ENCODE results near the gene HTRA2.

Gene HTRA2

GRCh38 chr2:74529357-74530238, at the start of gene HTRA2, which contains the start of gene AUP1:
HTRA2 (plus strand) TSS chr2:74529933; CDS start chr2:74530007, 74 bp downstream.
AUP1 (minus strand) TSS chr2:74529706; CDS start chr2:74529629, 77 bp downstream.
- peak within 1 kb of the TSS; percentile 77 to 98 (median 94) for H3K27ac ChIP-seq
- peak within 1 kb of the TSS; percentile 91 to 96 (median 94) for H3K4me3 ChIP-seq

GRCh38 chr2:74481431-74481830, 48.3 kb upstream of the HTRA2 start:
- Histone ChIP-seq H3K4me3 (peak overlapping the region; percentile 72 to 96 (median 85)), H3K27ac (peak overlapping the region in 12 of 21 experiments; percentile 76 to 96 (median 88))

DNA sequence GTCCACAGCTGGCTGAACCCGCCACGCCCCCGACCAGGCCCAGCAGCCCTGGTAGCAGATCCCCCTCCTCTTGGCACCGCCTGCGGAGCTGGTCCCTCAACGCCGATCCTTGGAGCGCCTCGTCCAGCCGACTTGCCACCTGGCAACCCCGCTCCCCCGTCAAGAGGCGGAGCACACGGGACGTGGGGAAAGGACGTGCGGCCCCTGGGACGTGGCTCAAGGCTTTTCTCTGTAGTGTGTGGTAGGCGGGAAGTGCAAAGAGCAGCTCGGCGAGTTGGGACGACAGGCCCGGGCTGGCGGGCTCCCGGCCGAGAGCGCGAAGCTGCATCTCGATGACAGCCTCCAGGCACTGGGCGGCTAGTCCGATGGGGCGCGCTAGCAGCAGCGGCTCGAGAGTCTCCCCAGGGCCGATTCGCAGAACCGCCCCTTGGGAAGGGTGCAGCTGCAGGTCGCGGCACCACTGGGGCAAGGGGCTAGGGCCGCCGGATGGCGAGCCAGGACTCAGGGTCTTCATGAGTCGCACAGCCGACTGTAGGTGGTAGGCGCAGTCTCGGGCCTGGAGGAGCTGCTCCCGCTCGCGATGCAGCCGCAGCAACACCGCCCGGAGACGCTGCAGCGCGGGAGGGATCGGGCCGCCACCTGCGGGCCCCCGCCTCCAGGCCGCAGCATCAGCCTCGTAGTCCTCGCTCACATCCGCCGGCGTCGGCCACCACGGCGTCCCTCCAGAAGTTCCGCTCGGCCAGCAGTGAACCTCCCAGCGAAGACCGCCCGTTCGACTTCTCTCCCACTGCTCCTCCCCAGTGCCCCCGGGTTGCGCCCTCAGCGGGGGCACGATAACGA, 47.6 kb upstream of the HTRA2 start:
- Histone ChIP-seq H3K4me3 (peak overlapping the region; percentile 72 to 96 (median 85)), H3K27ac (peak overlapping the region; percentile 72 to 96 (median 87))

DNA sequence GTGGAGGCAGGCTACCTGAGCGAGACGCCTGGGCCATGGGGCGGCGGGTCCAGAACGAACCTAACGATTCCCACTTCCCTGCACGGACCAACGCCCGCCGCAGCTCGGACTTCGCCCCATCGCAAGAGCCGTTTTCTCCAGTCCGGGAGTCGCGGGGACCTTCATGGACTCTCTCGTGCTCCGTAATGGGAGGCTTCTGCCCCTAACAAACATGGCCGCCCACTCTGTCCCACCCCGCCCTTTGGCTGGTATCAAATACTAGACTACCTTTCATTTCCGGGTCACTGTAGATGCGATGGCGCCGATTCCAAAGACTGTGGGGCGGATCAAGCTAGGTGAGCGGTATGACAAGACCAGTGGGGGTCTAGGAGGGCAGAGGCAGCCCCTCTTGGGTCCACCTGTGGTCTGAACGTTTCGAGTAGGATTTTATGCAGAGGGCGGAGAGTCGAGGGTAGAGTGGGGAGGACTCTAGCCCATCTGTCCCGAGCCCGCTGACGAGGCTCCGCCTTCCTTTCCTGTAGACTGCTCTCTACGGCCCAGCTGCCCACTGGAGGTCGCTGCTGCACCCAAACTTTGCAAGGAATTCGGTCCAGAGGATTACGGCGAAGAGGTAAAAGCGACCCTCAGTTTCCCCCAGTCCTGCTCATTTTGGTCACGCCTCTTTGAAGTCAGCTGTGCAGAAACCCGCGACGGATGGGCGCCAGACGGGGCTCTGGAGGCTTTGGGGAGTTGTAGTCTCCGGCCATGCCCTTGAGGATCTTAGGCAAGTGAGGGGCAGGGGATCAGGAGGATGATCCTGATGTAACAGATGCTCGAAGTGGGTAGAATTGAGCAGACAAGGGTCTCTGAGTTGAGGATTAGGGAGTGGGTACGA, 46.7 kb upstream of the HTRA2 start, which contains the start of the genes CCDC142 and TTC31:
TSS of gene CCDC142 (minus strand) at position 198 of the 874 bp plus-strand sequence. CDS start at position 37, 161 bp downstream.
TSS of gene TTC31 (plus strand) at position 281 of the 874 bp plus-strand sequence. CDS start at position 296, 15 bp downstream.
- peak within 1 kb of the TSS; percentile 72 to 96 (median 87) for H3K27ac ChIP-seq
- peak within 1 kb of the TSS; percentile 72 to 96 (median 85) for H3K4me3 ChIP-seq

DNA sequence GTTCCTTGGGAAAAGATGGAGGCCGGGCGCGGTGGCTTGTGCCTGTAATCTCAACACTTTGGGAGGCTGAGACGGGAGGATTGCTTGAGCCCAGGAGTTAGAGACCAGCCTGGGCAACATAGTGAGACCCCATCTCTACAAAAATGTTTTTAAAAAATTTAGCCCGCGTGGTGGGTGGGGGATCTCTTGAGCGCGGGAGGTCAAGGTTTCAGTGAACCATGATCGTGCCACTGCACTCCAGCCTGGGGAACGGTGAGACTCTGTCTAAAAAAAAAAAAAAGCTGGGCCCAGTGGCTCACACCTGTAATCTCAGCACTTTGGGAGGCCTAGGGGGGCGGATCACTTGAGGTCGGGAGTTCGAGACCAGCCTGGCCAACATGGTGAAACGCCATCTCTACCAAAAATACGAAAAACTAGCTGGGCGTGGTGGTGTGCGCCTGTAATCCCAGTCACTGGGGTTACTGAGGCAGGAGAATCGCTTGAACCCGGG, 46.0 kb upstream of the HTRA2 start:
- Histone ChIP-seq H3K4me3 (peak overlapping the region; percentile 72 to 96 (median 85)), H3K27ac (peak overlapping the region in 13 of 21 experiments; percentile 12 to 96 (median 89))

- Histone ChIP-seq H3K27ac (no peak overlapping the region), H3K4me3 (no peak overlapping the region)
Measured at GRCh38 chr2:74486141-74486540, 43.6 kb upstream of the HTRA2 start.

DNA sequence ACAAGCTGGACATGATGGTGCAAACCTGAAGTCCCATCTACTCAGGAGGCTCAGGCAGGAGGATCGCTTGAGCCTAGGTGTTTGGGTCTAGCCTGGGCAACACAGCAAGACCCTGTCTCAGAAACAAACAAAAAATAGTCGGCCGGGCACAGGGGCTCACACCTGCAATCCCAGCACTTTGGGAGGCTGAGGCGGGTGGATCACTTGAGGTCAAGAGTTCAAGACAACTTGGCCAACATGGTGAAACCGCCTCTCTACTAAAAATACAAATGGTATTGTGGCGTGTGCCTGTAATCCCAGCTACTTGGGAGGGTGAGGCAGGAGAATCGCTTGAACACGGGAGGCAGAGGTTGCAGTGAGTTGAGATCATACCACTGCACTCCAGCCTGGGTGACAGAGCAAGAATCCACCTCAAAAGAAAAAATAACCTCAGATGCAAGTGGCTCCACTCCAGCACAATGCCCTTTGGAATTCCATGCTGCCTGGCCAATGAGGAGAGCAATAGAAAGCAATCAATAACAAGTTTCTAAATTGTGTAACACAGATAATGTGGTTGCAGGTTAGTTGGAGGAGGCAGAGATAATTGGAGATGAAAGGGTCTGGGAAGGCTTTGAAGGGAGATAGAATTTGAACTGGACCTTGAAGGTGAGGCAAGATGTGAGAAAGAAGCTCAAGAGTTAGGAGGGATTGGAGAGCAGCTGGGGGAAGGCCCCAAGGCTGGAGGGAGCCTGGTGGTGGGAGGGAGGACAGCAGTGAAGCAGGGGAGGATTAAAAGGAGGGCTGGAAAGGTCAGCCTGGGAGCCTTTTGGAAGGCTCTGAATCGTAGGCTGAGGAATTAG, 40.9 kb upstream of the HTRA2 start:
- no peak overlapping the region for H3K4me3 ChIP-seq
- H3K27ac ChIP-seq: no peak overlapping the region

DNA sequence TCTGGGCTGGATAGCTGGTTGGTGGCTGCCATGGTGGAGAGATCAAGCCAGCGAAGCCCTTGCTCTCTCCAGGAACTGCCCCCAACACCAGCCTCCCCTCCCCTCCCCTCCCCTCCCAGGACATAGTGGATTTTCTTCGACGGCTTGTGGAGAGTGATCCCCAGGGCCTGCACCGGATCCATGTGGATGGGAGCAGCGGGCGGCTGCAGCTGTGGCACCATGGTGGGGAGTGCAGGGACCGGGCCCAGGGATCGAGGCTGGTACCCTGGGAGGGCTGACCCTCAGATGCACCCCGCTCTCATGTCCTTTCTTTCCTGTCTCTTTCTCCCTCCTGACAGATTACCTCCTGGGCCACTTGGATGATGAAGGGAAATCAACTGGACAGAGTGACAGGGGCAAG, 39.8 kb upstream of the HTRA2 start:
- H3K4me3 ChIP-seq: no peak overlapping the region
- no peak overlapping the region for H3K27ac ChIP-seq

GRCh38 chr2:74491648-74492544, 37.8 kb upstream of the HTRA2 start:
- Histone ChIP-seq H3K4me3 (no peak overlapping the region), H3K27ac (no peak overlapping the region)

GRCh38 chr2:74493546-74493945, 36.2 kb upstream of the HTRA2 start:
- Histone ChIP-seq H3K4me3 (no peak overlapping the region), H3K27ac (no peak overlapping the region)

DNA sequence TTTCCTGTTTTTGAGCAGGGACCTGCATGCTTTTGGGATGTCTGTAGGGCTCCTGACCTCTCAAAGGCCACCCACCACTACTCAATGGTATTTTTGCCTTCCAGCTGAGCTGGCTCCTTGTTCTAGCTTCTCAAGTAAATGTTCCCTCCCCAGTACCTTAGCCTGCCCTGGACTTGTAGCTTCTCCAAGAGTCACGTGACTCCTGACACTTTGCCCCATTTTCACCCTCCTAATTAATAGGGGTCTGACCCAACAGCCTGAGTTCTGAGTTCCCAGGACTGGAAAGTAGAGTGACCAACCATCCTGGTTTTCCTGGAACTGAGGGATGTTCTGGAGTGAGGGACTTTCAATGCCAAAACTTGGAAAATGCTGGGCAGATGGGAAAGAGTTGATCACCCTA, 34.3 kb upstream of the HTRA2 start:
- H3K4me3 ChIP-seq: no peak overlapping the region
- no peak overlapping the region for H3K27ac ChIP-seq

DNA sequence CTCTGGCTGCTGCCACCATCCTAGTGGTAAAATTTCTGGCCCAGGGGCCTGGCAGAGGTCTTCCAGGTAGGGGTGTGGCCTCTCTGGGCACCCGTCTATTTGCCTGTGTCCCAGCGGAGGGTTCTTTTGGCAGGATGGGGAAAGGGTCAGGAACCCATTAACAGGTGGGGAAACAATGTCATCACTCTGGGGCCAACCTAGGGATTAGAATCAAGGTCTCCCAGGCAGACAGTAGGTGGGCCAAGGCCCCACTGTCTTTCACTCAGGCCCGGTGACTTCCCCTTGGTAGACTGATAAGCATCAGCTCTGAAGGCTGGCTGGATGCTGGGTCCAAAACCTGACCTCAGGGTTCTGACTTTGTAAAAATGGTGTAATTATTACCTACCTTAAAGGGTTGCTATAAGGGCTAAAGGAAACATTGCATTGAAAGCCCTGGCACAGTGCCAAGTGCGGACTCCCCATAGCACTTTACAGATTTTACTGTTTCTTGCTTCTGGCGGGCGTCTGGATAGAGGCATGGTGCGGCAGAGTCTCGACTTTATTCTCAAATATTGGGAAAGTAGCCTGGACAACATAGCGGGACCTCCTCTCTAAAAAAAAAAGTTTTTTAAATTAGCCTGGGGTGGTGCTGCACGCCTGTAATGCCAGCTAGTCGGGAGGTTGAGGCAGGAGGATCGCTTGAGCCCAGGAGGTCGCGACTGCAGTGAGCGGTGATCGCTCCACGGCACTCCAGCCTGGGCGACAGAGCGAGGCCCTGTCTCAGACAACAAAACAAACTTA, 32.5 kb upstream of the HTRA2 start:
- H3K27ac ChIP-seq: peak overlapping the region in 1 of 21 experiments; percentile 56
- peak overlapping the region in 4 of 7 experiments; percentile 26 to 43 (median 28) for H3K4me3 ChIP-seq

DNA sequence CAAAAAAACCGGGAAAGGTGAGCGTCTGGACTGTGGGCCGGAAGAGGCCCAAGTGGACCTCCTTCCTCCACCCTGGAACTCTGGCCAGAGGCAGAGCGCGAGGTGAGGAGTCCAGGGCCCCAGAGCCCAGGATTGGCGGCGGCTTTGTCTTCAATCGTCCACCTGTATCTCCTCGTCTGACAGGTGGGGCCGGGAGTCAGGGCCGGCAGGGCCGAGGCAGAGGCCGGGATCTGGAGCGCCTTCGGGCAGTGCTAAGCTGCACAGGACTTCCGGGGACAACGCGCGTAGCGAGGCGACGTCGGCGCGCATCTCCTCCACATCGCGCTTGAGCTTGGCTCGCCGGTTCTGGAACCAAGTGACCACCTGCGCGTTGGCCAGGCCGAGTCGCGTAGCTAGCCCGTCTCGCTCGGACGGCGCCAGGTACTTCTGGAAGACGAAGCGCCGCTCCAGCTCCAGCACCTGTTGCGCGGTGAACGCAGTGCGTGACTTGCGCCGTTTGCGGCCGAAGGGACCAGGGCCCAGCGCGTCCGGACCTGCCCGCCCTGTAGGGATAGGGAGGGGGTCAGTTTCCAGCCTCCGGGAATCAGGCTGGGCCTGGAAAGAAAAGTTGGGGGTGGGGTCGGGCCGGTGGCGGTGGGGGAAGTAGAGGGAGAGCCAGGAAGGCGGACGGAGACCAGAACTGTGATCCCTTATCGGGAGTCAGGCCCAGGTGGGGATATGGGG, 31.8 kb upstream of the HTRA2 start:
- Histone ChIP-seq H3K4me3 (peak overlapping the region; percentile 3 to 43 (median 26)), H3K27ac (peak overlapping the region in 2 of 21 experiments; percentile 56 to 65)

DNA sequence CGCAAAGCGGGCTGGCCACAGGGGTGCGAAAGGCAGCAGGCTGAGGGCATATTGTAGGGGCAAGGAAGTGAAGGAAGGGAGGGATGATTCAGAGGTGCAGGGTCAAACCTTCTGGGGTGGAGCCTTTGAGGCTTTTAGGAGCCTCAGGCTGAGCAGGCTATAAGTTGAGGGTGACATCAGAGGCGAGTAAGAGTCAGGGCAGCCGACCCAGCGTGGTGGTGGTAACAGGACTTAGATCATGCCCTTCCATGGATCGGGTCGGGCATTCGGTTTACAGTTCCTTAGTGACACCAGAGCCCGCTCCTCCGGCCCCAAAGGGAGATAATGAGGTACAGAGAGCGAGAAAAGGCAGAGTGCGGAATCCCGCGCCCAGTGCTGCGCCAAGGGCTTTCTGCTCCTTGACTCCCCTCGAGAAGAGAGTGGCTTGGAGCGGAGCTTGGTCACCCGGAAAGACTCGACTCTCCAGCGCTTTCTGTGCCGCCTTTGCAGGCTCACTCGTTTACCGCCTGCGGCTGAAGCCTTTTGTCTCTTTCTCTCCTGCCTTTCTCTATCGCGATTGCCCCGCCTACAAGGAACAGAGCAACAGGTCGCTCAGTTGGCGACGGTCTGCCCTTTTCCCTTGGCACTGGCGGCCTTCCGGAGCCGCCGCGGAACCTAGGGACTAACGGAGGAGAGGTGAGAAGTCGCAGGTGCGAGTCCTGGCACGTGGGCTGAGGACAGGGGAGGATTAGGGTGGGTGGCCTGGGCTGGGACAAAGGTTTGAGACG, 31.1 kb upstream of the HTRA2 start:
- Histone ChIP-seq H3K4me3 (peak overlapping the region; percentile 3 to 43 (median 26)), H3K27ac (peak overlapping the region in 2 of 21 experiments; percentile 56 to 65)
